ENCODE measurements around the gene L1CAM. TPM values are rescaled to one million over a fixed set of nuclear protein-coding genes. Genes with fewer than 3 reads are reported as not detected.

Gene L1CAM
- total and polyA plus RNA-seq, 7 donors, result 2.4 to 30.2 (median 15.5) TPM; not detected in 1

GRCh38 chrX:153877571-153878261 is 8.3 kb downstream of the L1CAM start:
- intact Hi-C loops (cut with DNase I), result no loop called here
- 80 to 82% methylated on average over 8 of the region's 8 CpGs for WGBS, 2 donors
- Histone ChIP-seq H3K27me3 (peaks cover 5 to 39% (median 17%) of the 10 kb centered on the region in 3 donors), H3K9me3 (no peaks in the 10 kb centered on the region), H3K36me3 (no peaks in the 10 kb centered on the region), H3K4me1 (no peaks in the 10 kb centered on the region), H3K27ac (no peak overlapping the region), H3K4me3 (no peak overlapping the region)
- no peak for DNase-seq
- no peak for TF ChIP-seq EP300 (IDR thresholded peaks at IDR 0.05)
- TF ChIP-seq POLR2AphosphoS5 (IDR thresholded peaks at IDR 0.05), result no peak
- TF ChIP-seq CTCF (IDR thresholded peaks at IDR 0.05), result no peak
- TF ChIP-seq POLR2A (IDR thresholded peaks at IDR 0.05), result no peak

- WGBS, 2 donors, result 52 to 56% methylated on average over 3 of the region's 3 CpGs
- no peaks in the 10 kb centered on the region for H3K9me3 ChIP-seq
- DNase-seq, result no peak
- peaks cover 5 to 24% (median 12%) of the 10 kb centered on the region in 3 donors for H3K27me3 ChIP-seq
- intact Hi-C loops (cut with DNase I), result no loop called here
- H3K4me3 ChIP-seq, result no peak overlapping the region
- H3K4me1 ChIP-seq, result no peaks in the 10 kb centered on the region
- TF ChIP-seq POLR2A (IDR thresholded peaks at IDR 0.05), result no peak
- no peak overlapping the region for H3K27ac ChIP-seq
- H3K36me3 ChIP-seq, result no peaks in the 10 kb centered on the region
Observed at GRCh38 chrX:153876112-153876491, 9.9 kb downstream of the L1CAM start.

GRCh38 chrX:153875391-153876111 is 10.4 kb downstream of the L1CAM start:
- WGBS, 2 donors, result 2 to 9% methylated on average over 40 to 42 of the region's 42 CpGs
- TF ChIP-seq POLR2AphosphoS5 (IDR thresholded peaks at IDR 0.05) (peak in 1 of 4 donors; percentile 36), CTCF (IDR thresholded peaks at IDR 0.05) (no peak)
- Histone ChIP-seq H3K4me3 (no peak overlapping the region), H3K4me1 (no peaks in the 10 kb centered on the region), H3K27me3 (peaks cover 5 to 22% (median 13%) of the 10 kb centered on the region in 3 donors), H3K27ac (no peak overlapping the region), H3K9me3 (no peaks in the 10 kb centered on the region), H3K36me3 (no peaks in the 10 kb centered on the region)
- intact Hi-C loops (cut with DNase I), result no loop called here
- DNase-seq, result no peak

GRCh38 chrX:153874366-153875125 is 11.4 kb downstream of the L1CAM start:
- WGBS, 2 donors, result 84 to 88% methylated on average over 13 of the region's 13 CpGs
- Histone ChIP-seq H3K4me3 (no peak overlapping the region), H3K36me3 (no peaks in the 10 kb centered on the region), H3K4me1 (no peaks in the 10 kb centered on the region), H3K9me3 (no peaks in the 10 kb centered on the region), H3K27me3 (peaks cover 3 to 18% (median 9%) of the 10 kb centered on the region in 3 donors), H3K27ac (no peak overlapping the region)
- intact Hi-C loops (cut with DNase I), result no loop called here
- DNase-seq, result no peak
- TF ChIP-seq POLR2AphosphoS5 (IDR thresholded peaks at IDR 0.05) (no peak), CTCF (IDR thresholded peaks at IDR 0.05) (no peak), POLR2A (IDR thresholded peaks at IDR 0.05) (no peak)

- DNase-seq, result no peak
- no peak overlapping the region for H3K27ac ChIP-seq
- TF ChIP-seq EP300 (IDR thresholded peaks at IDR 0.05), result no peak
- no peak for TF ChIP-seq CTCF (IDR thresholded peaks at IDR 0.05)
- TF ChIP-seq POLR2AphosphoS5 (IDR thresholded peaks at IDR 0.05), result no peak
- TF ChIP-seq POLR2A (IDR thresholded peaks at IDR 0.05), result no peak
- H3K4me1 ChIP-seq, result no peaks in the 10 kb centered on the region
- 50 to 53% methylated on average over 3 of the region's 3 CpGs for WGBS, 2 donors
- H3K27me3 ChIP-seq, result peaks cover 0 to 13% (median 7%) of the 10 kb centered on the region in 3 donors
- intact Hi-C loops (cut with DNase I), result no loop called here
- H3K4me3 ChIP-seq, result no peak overlapping the region
- no peaks in the 10 kb centered on the region for H3K36me3 ChIP-seq
- H3K9me3 ChIP-seq, result no peaks in the 10 kb centered on the region
Observed at GRCh38 chrX:153874085-153874365, 11.9 kb downstream of the L1CAM start.
